Astrocyte of the spinal cord (primary cell): ENCODE measurements around the gene SAP30.

Experiments used
- DNase-seq: peaks from one replicate; pipeline ENCODE4 v3.0.0; 2011; ENCODE audit warnings: low read depth, low spot score
- H3K4me3 ChIP-seq: 2 replicates; pipeline ENCODE4 v1.5.1; 2011; ENCODE audit warnings: low read depth, mild to moderate bottlenecking, low read length, moderate library complexity
- in situ Hi-C: cut with HindIII; loops from 2 replicates; pipeline ENCODE4 v1.10.0; 2017; ENCODE audit warnings: low sequenced_read_pairs
- TF ChIP-seq, protein P1 (sequence below): IDR thresholded peaks from 2 replicates; pipeline ENCODE4 v1.5.1; 2012; ENCODE audit warnings: low read depth, mild to moderate bottlenecking, low read length, inconsistent platforms

Gene SAP30

DNA sequence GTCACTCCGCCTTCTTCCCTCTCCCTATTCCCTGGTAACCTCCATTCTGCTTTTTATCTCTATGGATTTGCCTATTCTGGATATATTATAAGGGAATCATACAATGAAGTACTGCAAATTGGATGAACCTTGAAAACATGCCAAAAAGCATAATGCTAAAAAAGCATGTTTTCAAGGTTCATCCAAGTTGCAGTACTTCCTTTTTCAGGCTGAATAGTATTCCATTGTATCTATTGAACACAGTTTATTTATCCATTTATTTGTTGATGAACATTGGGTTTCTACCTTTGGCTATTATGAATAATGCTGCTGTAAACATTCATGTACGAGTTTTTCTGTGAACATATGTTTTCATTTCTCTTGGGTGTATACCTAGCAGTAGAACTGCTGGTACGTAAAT, 9.2 kb downstream of the SAP30 start:
- in situ Hi-C loops = no loop called here
- DNase-seq = no peak
- no peak overlapping the region for H3K4me3 ChIP-seq
- TF ChIP-seq, protein P1, sequence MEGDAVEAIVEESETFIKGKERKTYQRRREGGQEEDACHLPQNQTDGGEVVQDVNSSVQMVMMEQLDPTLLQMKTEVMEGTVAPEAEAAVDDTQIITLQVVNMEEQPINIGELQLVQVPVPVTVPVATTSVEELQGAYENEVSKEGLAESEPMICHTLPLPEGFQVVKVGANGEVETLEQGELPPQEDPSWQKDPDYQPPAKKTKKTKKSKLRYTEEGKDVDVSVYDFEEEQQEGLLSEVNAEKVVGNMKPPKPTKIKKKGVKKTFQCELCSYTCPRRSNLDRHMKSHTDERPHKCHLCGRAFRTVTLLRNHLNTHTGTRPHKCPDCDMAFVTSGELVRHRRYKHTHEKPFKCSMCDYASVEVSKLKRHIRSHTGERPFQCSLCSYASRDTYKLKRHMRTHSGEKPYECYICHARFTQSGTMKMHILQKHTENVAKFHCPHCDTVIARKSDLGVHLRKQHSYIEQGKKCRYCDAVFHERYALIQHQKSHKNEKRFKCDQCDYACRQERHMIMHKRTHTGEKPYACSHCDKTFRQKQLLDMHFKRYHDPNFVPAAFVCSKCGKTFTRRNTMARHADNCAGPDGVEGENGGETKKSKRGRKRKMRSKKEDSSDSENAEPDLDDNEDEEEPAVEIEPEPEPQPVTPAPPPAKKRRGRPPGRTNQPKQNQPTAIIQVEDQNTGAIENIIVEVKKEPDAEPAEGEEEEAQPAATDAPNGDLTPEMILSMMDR = no peak

DNA sequence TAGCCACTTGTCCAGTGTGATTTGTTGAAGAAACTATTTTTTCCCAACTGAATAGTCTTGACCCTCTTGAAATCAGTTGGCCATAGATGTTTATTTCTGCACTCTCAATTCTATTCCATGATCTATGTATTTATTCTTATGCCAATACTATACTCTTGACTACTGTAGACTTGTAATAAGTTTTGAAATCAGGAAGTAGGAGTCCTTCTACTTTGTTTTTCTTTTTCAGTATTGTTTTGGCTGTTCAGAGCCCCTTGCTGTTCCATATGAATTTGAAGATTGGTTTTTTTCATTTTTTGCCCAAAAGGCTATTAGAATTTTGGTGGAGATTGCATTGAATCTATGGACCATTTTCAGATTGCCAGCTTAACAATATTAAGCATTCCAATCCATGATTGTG, 10.2 kb downstream of the SAP30 start:
- TF ChIP-seq, protein P1 = no peak
- H3K4me3 ChIP-seq = no peak overlapping the region
- in situ Hi-C loops = no loop called here
- no peak for DNase-seq

DNA sequence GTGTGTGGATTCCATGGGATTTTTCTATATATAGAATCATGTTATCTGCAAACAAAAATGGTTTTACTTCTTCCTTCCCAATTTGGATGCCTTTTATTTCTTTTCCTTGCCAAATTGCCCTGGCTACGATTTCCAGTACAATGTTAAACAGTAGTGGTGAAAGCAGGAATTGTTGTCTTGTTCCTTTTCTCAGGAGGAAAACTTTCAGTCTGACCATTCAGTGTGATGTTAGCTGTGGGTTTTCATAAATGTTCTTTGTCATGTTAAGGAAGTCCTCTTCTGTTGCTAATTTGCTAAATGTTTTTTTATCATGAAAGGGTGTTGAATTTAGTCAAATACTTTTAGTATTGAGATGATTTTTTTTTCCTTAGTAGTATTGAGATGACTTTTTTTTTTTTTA, 10.9 kb downstream of the SAP30 start:
- in situ Hi-C loops = no loop called here
- H3K4me3 ChIP-seq = no peak overlapping the region
- no peak for DNase-seq
- TF ChIP-seq, protein P1 = no peak

GRCh38 chr4:173382349-173382748, 11.6 kb downstream of the SAP30 start:
- TF ChIP-seq, protein P1 = no peak
- in situ Hi-C loops = no loop called here

DNA sequence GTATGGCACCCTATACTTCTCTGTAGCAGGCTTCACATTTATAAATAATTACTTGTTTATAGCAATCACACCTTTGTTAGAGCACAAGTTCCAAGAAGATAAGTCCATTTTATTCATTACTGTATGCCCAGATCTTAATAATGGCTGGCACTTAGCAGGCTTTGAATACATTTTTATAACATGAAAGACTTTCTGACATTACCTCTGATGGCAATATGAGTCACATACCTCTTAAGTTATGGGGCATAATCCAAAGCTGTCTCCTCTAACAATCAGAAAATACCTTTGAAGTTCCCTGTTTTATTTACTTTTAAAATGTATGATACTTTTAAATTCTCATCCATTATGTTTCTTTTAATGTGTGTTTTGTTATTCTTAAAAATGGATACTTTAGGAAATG, 16.0 kb downstream of the SAP30 start:
- no peak overlapping the region for H3K4me3 ChIP-seq
- TF ChIP-seq, protein P1 = no peak
- no peak for DNase-seq
- in situ Hi-C loops = no loop called here

More at GRCh38 chr4:173382349-173382748, 11.6 kb downstream of the SAP30 start:
- no peak overlapping the region for H3K4me3 ChIP-seq
- DNase-seq = no peak

- in situ Hi-C loops = no loop called here
- no peak overlapping the region for H3K4me3 ChIP-seq
- DNase-seq = no peak
- TF ChIP-seq, protein P1 = no peak
Observed at GRCh38 chr4:173391701-173392100, 20.9 kb downstream of the SAP30 start.

- in situ Hi-C loops = no loop called here
- no peak for DNase-seq
- TF ChIP-seq, protein P1 = no peak
- no peak overlapping the region for H3K4me3 ChIP-seq
Observed at GRCh38 chr4:173397604-173398003, 26.9 kb downstream of the SAP30 start.
